K562 (cell line): ENCODE results near the gene LRP1-AS. TPM values are rescaled to one million over a fixed set of nuclear protein-coding genes. Genes with fewer than 3 reads are reported as not detected.

Experiments used
- BCLAF1 ChIP-seq, 2 experiments: fragments of 450-650 bp in 1 of 2; IDR thresholded peaks; 2 replicates each; pipeline ENCODE4 v1.6.1; 2011 to 2017; ENCODE audit warnings: low read depth in 2 of 2, antibody characterized with exemption in 1 of 2, borderline replicate concordance in 1 of 2, low read length in 1 of 2, mild to moderate bottlenecking in 1 of 2, mixed read lengths in 1 of 2; ENCODE audit not compliant: control insufficient read depth in 1 of 2
- CLOCK ChIP-seq: fragments of 250-450 bp; sonication (Bioruptor Pico); IDR thresholded peaks from 2 replicates; pipeline ENCODE4 v1.4.0; 2020; ENCODE audit warnings: mild to moderate bottlenecking, moderate library complexity, borderline replicate concordance
- ETV1 ChIP-seq: fragments of 450-650 bp; conservative IDR thresholded peaks from 2 replicates; pipeline ENCODE4 v1.6.1; 2016; ENCODE audit warnings: missing genetic modification characterization, control low read depth, low read depth, missing compliant biosample characterization
- HDAC2 ChIP-seq: fragments of 450-650 bp; IDR thresholded peaks from 2 replicates; pipeline ENCODE4 v1.6.1; 2016; ENCODE audit warnings: mild to moderate bottlenecking
- KLF1 ChIP-seq: fragments of 450-650 bp; IDR thresholded peaks from 2 replicates; pipeline ENCODE4 v1.6.1; 2016; ENCODE audit warnings: missing genetic modification characterization, missing compliant biosample characterization
- NRF1 ChIP-seq, 2 experiments: fragments of 450-650 bp; IDR thresholded peaks in 1 of 2; conservative IDR thresholded peaks in 1 of 2; 2 replicates each; pipeline ENCODE4 v1.6.1; 2014; ENCODE audit warnings: mild to moderate bottlenecking in 2 of 2
- RHOXF2B ChIP-seq: fragments of 250-450 bp; sonication (Bioruptor Pico); conservative IDR thresholded peaks from 2 replicates; pipeline ENCODE4 v1.5.1; 2021
- ZNF224 ChIP-seq: sonication (generic); formaldehyde crosslinking; IDR thresholded peaks from 2 replicates; pipeline ENCODE4 v1.8.0; 2022; ENCODE audit warnings: mild to moderate bottlenecking, missing genetic modification reagents
- polyA plus RNA-seq, 8 experiments: library from polyadenylated mRNA; depleted of rRNA in 4 of 8; stranded (reverse) in 5 of 8; unstranded in 3 of 8; fragments of >200 nt; fragmentation: Nextera tagmentation in 2 of 8; fragmentation: Illumina TruSeq in 1 of 8; extraction: Ambion mirVana in 2 of 8; extraction: Trizol in 1 of 8; gene quantifications; 2 replicates each; pipeline versions ENCODE4 v1.2.1 to v1.2.3, GENCODE V29; 2011 to 2014; ENCODE audit warnings: inconsistent platforms in 1 of 8, missing spikeins in 1 of 8
- total RNA-seq, 7 experiments: library from RNA; depleted of rRNA in 6 of 7; stranded (reverse); fragments of >200 nt in 6 of 7; fragmentation: Illumina TruSeq in 2 of 7; extraction: Trizol in 2 of 7; gene quantifications; 2 replicates each; pipeline versions ENCODE4 v1.2.1 to v1.2.3, GENCODE V29; 2011 to 2021; ENCODE audit warnings: low replicate concordance in 1 of 7

Gene LRP1-AS
- total and polyA plus RNA-seq, 9 of the 15 experiments (the other 6 are each of a cell fraction or from before 2014, with no cell fraction given) = not detected

- TF ChIP-seq CLOCK (CRISPR knock-in tag) (no peak), BCLAF1 (IDR thresholded peaks at IDR 0.05; ENCODE audit: borderline replicate concordance in 1 of 2, control insufficient read depth in 1 of 2, low read depth in 2 of 2, low read length in 1 of 2) (no peak), HDAC2 (peak; percentile 54; the same call in 1 of the 2 replicates), ETV1 (tag) (no peak), RHOXF2B (CRISPR knock-in tag) (no peak), NRF1 (conservative IDR thresholded peaks at IDR 0.05 in 1 of 2, IDR thresholded peaks at IDR 0.05 in 1 of 2) (no peak), KLF1 (tag) (no peak), ZNF224 (CRISPR knock-in tag) (no peak)
Measured at GRCh38 chr12:57164454-57164853, 17.0 kb upstream of the LRP1-AS start (continued).
